ENCODE data around the gene PRICKLE2. TPM values are rescaled to one million over a fixed set of nuclear protein-coding genes. Genes with fewer than 3 reads are reported as not detected.

Gene PRICKLE2
- total RNA-seq, 1 experiment from 2014 or later = 4.2 TPM

- no peaks in the 10 kb centered on the region for H3K36me3 ChIP-seq (ENCODE audit: control insufficient read depth, insufficient read depth, low read length)
- Mint-ChIP-seq H3K9me3 (ENCODE audit: unreplicated experiment) (no peaks in the 10 kb centered on the region), H3K27me3 (ENCODE audit: insufficient read depth, unreplicated experiment) (no peaks in the 10 kb centered on the region), H3K36me3 (ENCODE audit: insufficient read depth, unreplicated experiment) (no peaks in the 10 kb centered on the region), H3K4me3 (ENCODE audit: unreplicated experiment) (no peak overlapping the region), H3K27ac (ENCODE audit: unreplicated experiment) (no peak overlapping the region), H3K4me1 (ENCODE audit: low read depth, unreplicated experiment) (peaks cover 6% of the 10 kb centered on the region)
- no TSS peak for BruUV-seq (replicated peaks)
- POLR2A ChIA-PET = no interaction called here
- CTCF ChIA-PET = no interaction called here
- no peak overlapping the region for H3K4me3 ChIP-seq (ENCODE audit: low read depth, low read length)
- TF ChIP-seq CTCF (IDR thresholded peaks at IDR 0.05; ENCODE audit: insufficient read depth in 1 of 2, low read depth in 1 of 2, low read length in 1 of 2, severe bottlenecking in 1 of 2, unreplicated experiment in 1 of 2) = no peak
- no peaks in the 10 kb centered on the region for H3K9me3 ChIP-seq
- intact Hi-C loops (cut with micrococcal nuclease; ENCODE audit: unreplicated experiment) = no loop called here
- H3K27me3 ChIP-seq (replicated peaks; ENCODE audit: control insufficient read depth, insufficient read depth, low read length) = no peaks in the 10 kb centered on the region
- DNase-seq = no peak
- H3K4me1 ChIP-seq = peaks cover 4% of the 10 kb centered on the region; the same call in 1 of the 2 replicates
Measured at GRCh38 chr3:64048631-64049061, 176.6 kb downstream of the PRICKLE2 start.

GRCh38 chr3:64047787-64048186 is 177.5 kb downstream of the PRICKLE2 start:
- ChIA-PET CTCF (no interaction called here), POLR2A (no interaction called here)
- Mint-ChIP-seq H3K4me3 (ENCODE audit: unreplicated experiment) (no peak overlapping the region), H3K4me1 (ENCODE audit: low read depth, unreplicated experiment) (peaks cover 6% of the 10 kb centered on the region), H3K27me3 (ENCODE audit: insufficient read depth, unreplicated experiment) (no peaks in the 10 kb centered on the region), H3K9me3 (ENCODE audit: unreplicated experiment) (no peaks in the 10 kb centered on the region), H3K27ac (ENCODE audit: unreplicated experiment) (no peak overlapping the region), H3K36me3 (ENCODE audit: insufficient read depth, unreplicated experiment) (no peaks in the 10 kb centered on the region)
- TF ChIP-seq CTCF (IDR thresholded peaks at IDR 0.05; ENCODE audit: insufficient read depth in 1 of 2, low read depth in 1 of 2, low read length in 1 of 2, severe bottlenecking in 1 of 2, unreplicated experiment in 1 of 2) = no peak
- intact Hi-C loops (cut with micrococcal nuclease; ENCODE audit: unreplicated experiment) = no loop called here
- no TSS peak for BruUV-seq (replicated peaks)
- no peak for DNase-seq
- no peaks in the 10 kb centered on the region for H3K4me1 ChIP-seq
- H3K9me3 ChIP-seq = no peaks in the 10 kb centered on the region
- H3K27me3 ChIP-seq (replicated peaks; ENCODE audit: control insufficient read depth, insufficient read depth, low read length) = no peaks in the 10 kb centered on the region
- no peaks in the 10 kb centered on the region for H3K36me3 ChIP-seq (ENCODE audit: control insufficient read depth, insufficient read depth, low read length)
- H3K4me3 ChIP-seq (ENCODE audit: low read depth, low read length) = no peak overlapping the region

- DNase-seq = no peak
- Histone ChIP-seq H3K4me1 (no peaks in the 10 kb centered on the region), H3K27me3 (replicated peaks; ENCODE audit: control insufficient read depth, insufficient read depth, low read length) (no peaks in the 10 kb centered on the region), H3K9me3 (no peaks in the 10 kb centered on the region), H3K36me3 (ENCODE audit: control insufficient read depth, insufficient read depth, low read length) (no peaks in the 10 kb centered on the region), H3K4me3 (ENCODE audit: low read depth, low read length) (no peak overlapping the region)
- H3K27me3 Mint-ChIP-seq (ENCODE audit: insufficient read depth, unreplicated experiment) = no peaks in the 10 kb centered on the region
- no peaks in the 10 kb centered on the region for H3K9me3 Mint-ChIP-seq (ENCODE audit: unreplicated experiment)
- POLR2A ChIA-PET = no interaction called here
- no peak overlapping the region for H3K27ac Mint-ChIP-seq (ENCODE audit: unreplicated experiment)
- no peak for TF ChIP-seq CTCF (IDR thresholded peaks at IDR 0.05; ENCODE audit: insufficient read depth in 1 of 2, low read depth in 1 of 2, low read length in 1 of 2, severe bottlenecking in 1 of 2, unreplicated experiment in 1 of 2)
- no TSS peak for BruUV-seq (replicated peaks)
- H3K4me3 Mint-ChIP-seq (ENCODE audit: unreplicated experiment) = no peak overlapping the region
- CTCF ChIA-PET = no interaction called here
- intact Hi-C loops (cut with micrococcal nuclease; ENCODE audit: unreplicated experiment) = no loop called here
- peaks cover 6% of the 10 kb centered on the region for H3K4me1 Mint-ChIP-seq (ENCODE audit: low read depth, unreplicated experiment)
- no peaks in the 10 kb centered on the region for H3K36me3 Mint-ChIP-seq (ENCODE audit: insufficient read depth, unreplicated experiment)
Measured at GRCh38 chr3:64046996-64047594, 178.2 kb downstream of the PRICKLE2 start.
